ENCODE measurements around the gene FAM131A. TPM values are rescaled to one million over a fixed set of nuclear protein-coding genes. Genes with fewer than 3 reads are reported as not detected.

Gene FAM131A
- total RNA-seq, 1 experiment from 2014 or later, result 14.4 TPM

DNA sequence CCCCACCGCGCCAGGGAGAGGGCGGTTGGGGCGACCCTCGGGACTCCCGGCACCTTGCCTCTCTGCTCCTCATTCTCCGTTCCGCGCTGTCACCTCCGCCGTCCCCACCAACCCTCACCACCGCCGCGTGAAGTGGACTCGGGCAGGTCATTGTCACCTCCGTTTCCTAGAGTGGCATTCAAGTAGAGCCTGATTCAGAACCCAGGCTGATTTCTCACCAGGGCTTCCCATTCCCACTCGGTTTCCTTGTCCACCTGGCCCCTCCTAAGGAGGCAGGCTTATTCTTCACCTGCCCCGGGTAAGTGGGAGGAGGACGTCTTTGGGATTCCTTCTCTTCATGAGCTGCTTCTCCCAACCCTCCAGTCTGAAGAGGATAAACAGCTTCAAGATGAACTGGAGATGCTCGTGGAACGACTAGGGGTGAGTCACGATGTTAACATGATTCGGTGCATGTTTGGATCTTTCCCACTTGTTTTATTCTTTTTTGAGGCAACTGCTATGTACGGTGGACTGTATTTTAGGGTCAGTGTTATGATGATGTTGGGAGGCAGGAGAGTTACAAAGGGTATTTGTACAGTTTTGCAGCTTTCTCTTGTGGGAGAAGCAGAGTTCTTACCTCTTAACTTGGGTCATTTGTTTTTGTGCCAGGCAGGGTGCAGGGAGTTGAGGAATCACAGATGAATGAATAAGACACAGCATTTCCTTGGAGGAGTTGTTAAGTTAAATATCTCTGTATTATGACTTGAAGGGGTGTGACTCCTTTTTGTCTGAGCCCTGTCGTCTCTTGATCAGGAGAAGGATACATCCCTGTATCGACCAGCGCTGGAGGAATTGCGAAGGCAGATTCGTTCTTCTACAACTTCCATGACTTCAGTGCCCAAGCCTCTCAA, 37.7 kb upstream of the FAM131A start:
- WGBS (ENCODE audit: extremely low coverage, insufficient read length, low lambda C conversion rate), result no CpG with 5 or more reads among the region's 29 CpGs
- H2AFZ ChIP-seq (ENCODE audit: low read length), result no peak overlapping the region
- H3K36me3 Mint-ChIP-seq (ENCODE audit: insufficient read depth in 1 of 3, low read depth in 3 of 3), result peaks cover 44 to 53% (median 52%) of the 10 kb centered on the region in 3 experiments

More for the DNA sequence above, 37.7 kb upstream of the FAM131A start:
- Histone ChIP-seq H2BK5ac (ENCODE audit: insufficient read length, low read length) (no peak overlapping the region), H4K8ac (replicated peaks; ENCODE audit: insufficient read length, low read depth, low read length) (no peak overlapping the region), H2AK5ac (ENCODE audit: insufficient read length, low read length) (no peak overlapping the region), H3K4ac (ENCODE audit: low read depth, low read length) (no peak overlapping the region), H3K79me1 (ENCODE audit: insufficient read depth, low read depth, low read length, poor library complexity, severe bottlenecking) (no peaks in the 10 kb centered on the region), H3K9ac (ENCODE audit: extremely low read depth, insufficient read length, low read length) (peak overlapping the region; percentile 73), H3K9me3 (ENCODE audit: control insufficient read depth, low read depth, low read length) (no peaks in the 10 kb centered on the region), H3K23ac (ENCODE audit: insufficient read length, low read depth, low read length) (no peak overlapping the region), H3K56ac (ENCODE audit: insufficient read length, low read depth, low read length) (no peak overlapping the region), H2BK120ac (ENCODE audit: low read depth, low read length, poor library complexity, severe bottlenecking) (no peak overlapping the region), H3K27ac (ENCODE audit: insufficient read length, low read depth, low read length) (no peak overlapping the region), H2BK12ac (ENCODE audit: insufficient read length, low read depth, low read length) (no peak overlapping the region), H4K91ac (ENCODE audit: insufficient read length, low read depth, low read length) (no peak overlapping the region), H2BK20ac (ENCODE audit: low read depth, low read length, poor library complexity, severe bottlenecking) (no peak overlapping the region), H4K5ac (ENCODE audit: insufficient read length, low read depth, low read length) (no peak overlapping the region), H3K4me2 (ENCODE audit: insufficient read depth, insufficient read length, low read length) (peak overlapping the region; percentile 74), H4K20me1 (ENCODE audit: control insufficient read depth, insufficient read depth, insufficient read length) (no peaks in the 10 kb centered on the region), H3K18ac (ENCODE audit: insufficient read length, low read depth, low read length) (no peak overlapping the region), H3K23me2 (ENCODE audit: insufficient read length, low read depth, low read length, poor library complexity, severe bottlenecking) (peaks cover 6% of the 10 kb centered on the region), H3K14ac (ENCODE audit: insufficient read depth, low read length) (peak overlapping the region; percentile 77), H3K79me2 (ENCODE audit: insufficient read depth, low read length) (peaks cover 11% of the 10 kb centered on the region; the same call in 1 of the 2 replicates), H3K4me1 (ENCODE audit: insufficient read depth, low read length) (no peaks in the 10 kb centered on the region), H2BK15ac (ENCODE audit: low read depth, low read length) (no peak overlapping the region), H3K27me3 (ENCODE audit: insufficient read depth, low read length) (no peaks in the 10 kb centered on the region), H3T11ph (ENCODE audit: low read length) (no peak overlapping the region)
- H3K9me3 Mint-ChIP-seq, result no peaks in the 10 kb centered on the region; a peak in 1 of 5 replicates
- H3K4me3 Mint-ChIP-seq, result peak overlapping the region; percentile 96 to 99
- peaks cover 9 to 11% of the 10 kb centered on the region in 2 experiments for H3K4me1 Mint-ChIP-seq
- H3K27me3 Mint-ChIP-seq (ENCODE audit: low read depth), result peaks cover 3% of the 10 kb centered on the region; the same call in 1 of the 2 replicates
- DNase-seq, result no peak
- TF ChIP-seq, protein P1, sequence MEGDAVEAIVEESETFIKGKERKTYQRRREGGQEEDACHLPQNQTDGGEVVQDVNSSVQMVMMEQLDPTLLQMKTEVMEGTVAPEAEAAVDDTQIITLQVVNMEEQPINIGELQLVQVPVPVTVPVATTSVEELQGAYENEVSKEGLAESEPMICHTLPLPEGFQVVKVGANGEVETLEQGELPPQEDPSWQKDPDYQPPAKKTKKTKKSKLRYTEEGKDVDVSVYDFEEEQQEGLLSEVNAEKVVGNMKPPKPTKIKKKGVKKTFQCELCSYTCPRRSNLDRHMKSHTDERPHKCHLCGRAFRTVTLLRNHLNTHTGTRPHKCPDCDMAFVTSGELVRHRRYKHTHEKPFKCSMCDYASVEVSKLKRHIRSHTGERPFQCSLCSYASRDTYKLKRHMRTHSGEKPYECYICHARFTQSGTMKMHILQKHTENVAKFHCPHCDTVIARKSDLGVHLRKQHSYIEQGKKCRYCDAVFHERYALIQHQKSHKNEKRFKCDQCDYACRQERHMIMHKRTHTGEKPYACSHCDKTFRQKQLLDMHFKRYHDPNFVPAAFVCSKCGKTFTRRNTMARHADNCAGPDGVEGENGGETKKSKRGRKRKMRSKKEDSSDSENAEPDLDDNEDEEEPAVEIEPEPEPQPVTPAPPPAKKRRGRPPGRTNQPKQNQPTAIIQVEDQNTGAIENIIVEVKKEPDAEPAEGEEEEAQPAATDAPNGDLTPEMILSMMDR (conservative IDR thresholded peaks at IDR 0.05), result no peak
- peak overlapping the region; percentile 88 to 90 (median 89) for H3K27ac Mint-ChIP-seq

All from H9 (cell line).